IPS-15b (cell line): ENCODE data around the gene TAS2R9.
"Not testable (repeated sequence)": the region's sequence is repeated elsewhere in the genome, so short reads cannot be mapped to it uniquely, and the experiment has no call there.

Experiments used
- H3K27me3 ChIP-seq: one replicate; pipeline ENCODE4 v1.6.1; 2013; ENCODE audit warnings: low read length; ENCODE audit not compliant: control insufficient read depth, insufficient read depth
- H3K36me3 ChIP-seq: one replicate; pipeline ENCODE4 v1.6.1; 2013; ENCODE audit warnings: low read length; ENCODE audit not compliant: control insufficient read depth, insufficient read depth
- H3K4me1 ChIP-seq: one replicate; pipeline ENCODE4 v1.6.1; 2013; ENCODE audit warnings: mild to moderate bottlenecking, low read length; ENCODE audit not compliant: control insufficient read depth, insufficient read depth
- H3K4me3 ChIP-seq: one replicate; pipeline ENCODE4 v1.5.1; 2013; ENCODE audit warnings: low read depth, low read length
- H3K9ac ChIP-seq: one replicate; pipeline ENCODE4 v1.6.1; 2013; ENCODE audit warnings: low read depth, mild to moderate bottlenecking, low read length
- H3K9me3 ChIP-seq: one replicate; pipeline ENCODE4 v1.6.1; 2013; ENCODE audit warnings: mild to moderate bottlenecking, low read length; ENCODE audit not compliant: control insufficient read depth, insufficient read depth

Gene TAS2R9

DNA sequence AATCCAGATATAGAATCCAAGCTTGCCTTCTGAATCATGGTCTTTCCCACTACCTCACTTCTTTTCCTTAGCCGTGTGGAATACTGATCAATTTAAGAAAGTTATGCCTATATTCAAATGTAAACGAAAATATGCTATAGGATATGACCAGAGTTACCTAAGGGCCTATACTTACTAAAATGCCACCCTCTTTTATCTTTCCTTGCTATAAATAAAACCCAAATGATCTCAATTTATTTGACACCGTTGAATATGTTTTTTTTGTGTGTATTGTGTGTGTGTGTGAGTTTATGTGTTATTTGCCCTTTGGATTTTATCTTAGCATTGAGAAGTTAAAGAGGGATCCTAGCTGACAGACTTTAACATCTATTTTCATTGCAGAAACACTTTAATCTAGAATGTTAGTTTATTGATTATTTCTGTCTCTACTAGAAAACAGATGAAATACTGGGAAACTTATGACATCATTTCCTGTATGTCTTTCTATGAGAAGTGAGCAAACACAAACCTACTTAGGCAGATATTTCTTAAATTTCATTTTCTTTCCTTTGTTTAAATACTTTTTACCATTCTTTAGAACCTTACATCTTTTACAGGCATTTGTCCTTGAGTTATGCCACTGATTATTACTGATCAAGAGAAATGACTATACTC is 2.0 kb upstream of the TAS2R9 start:
- H3K27me3 ChIP-seq, result no peaks in the 10 kb centered on the region
- H3K36me3 ChIP-seq, result no peaks in the 10 kb centered on the region
- H3K4me3 ChIP-seq, result no peak overlapping the region
- no peak overlapping the region for H3K9ac ChIP-seq
- H3K9me3 ChIP-seq, result no peaks in the 10 kb centered on the region
- H3K4me1 ChIP-seq, result peaks cover 6% of the 10 kb centered on the region

DNA sequence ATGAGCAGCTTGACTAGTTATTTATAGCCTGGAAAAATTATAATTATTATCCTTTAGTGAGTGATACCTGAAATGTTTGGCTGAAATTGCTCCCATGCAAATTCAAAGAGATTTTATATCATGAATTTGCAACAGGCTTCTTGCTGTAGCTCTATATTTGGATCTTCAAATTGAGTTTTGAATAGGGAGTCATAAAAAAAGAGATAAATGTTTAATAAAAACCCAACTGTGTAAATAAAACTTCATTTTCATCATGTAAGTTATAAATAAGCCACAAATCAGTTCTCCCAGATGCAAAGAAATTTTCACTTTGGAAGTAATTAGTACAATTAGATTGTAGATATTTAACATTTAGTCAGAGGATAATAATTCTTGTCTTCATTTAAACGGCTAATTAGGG is 2.8 kb downstream of the TAS2R9 start, which contains the start of gene TAS2R8:
TSS of gene TAS2R8 (minus strand) at position 101 of the 400 bp plus-strand sequence. CDS start 306 bp downstream, outside the sequence.
- no peak within 1 kb of the TSS for H3K9ac ChIP-seq
- no peaks in the 10 kb centered on the region for H3K36me3 ChIP-seq
- H3K4me1 ChIP-seq, result peaks cover 11% of the 10 kb centered on the region
- H3K9me3 ChIP-seq, result no peaks in the 10 kb centered on the region
- no peaks in the 10 kb centered on the region for H3K27me3 ChIP-seq
- H3K4me3 ChIP-seq, result no peak within 1 kb of the TSS

DNA sequence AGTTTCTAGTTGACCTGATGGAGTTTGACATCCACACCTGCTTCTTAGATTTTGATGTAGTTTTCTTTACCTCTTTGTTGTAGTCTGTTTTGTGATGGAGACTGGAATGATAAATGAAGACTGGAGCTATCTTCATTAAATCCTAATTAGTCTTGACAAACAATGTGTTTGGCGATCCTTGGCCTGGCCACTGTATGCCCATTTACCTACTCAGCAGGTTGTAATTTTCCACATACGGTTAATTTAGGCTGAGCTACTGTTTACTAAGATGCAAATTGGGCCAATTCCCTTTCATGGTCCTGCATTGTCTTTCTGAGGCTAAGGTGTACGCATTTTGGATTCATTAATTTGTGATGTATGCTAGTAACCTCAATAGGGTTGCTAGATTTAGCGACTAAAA is 7.4 kb downstream of the TAS2R9 start, which contains the start of gene TAS2R7:
TSS of gene TAS2R7 (minus strand) at position 41 of the 400 bp plus-strand sequence. CDS start 57 bp downstream, outside the sequence.
- H3K9ac ChIP-seq, result no peak within 1 kb of the TSS
- no peaks in the 10 kb centered on the region for H3K36me3 ChIP-seq
- peaks cover 12% of the 10 kb centered on the region for H3K4me1 ChIP-seq
- H3K9me3 ChIP-seq, result no peaks in the 10 kb centered on the region
- H3K4me3 ChIP-seq, result no peak within 1 kb of the TSS
- H3K27me3 ChIP-seq, result no peaks in the 10 kb centered on the region

DNA sequence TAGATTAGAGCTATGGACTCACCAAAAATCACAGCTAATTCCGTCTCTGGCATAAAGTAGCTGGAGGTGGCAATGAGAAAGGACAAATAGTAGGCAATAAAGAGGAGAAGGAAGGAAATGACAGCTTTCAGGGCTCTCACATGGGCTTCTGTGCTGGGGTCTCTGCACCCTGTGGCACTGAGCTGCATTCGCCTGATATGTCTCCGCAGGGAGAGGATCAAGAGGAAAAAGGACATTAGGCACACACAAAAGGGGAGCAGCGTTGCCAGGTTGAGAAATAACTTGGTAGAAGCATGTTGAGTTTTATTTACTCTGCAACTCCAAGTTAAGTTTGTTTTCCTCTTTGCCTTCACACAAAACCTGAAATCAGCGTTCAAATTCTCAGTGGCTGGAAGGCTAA is 8.2 kb downstream of the TAS2R9 start:
- Histone ChIP-seq H3K27me3 (no peaks in the 10 kb centered on the region), H3K36me3 (no peaks in the 10 kb centered on the region), H3K9ac (no peak overlapping the region), H3K4me1 (peaks cover 12% of the 10 kb centered on the region), H3K9me3 (no peaks in the 10 kb centered on the region), H3K4me3 (no peak overlapping the region)

DNA sequence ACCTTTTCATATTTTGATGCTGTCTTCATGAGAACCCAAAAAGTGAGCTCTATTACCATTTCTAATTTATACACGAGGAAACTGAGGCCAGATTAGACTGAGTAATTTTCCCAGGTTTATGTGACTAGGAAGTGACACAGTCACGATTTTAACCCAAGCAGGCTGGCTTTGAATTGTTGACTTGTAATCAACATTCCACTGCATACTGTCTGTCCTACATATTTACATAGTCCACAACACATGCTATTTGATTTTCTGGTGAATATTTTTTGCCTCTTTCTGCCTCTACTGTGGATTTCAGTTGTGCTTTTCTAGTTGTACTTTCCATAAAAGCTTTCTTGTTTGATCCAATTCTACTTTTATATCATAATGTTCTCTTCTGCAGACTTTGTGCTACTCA is 15.7 kb downstream of the TAS2R9 start:
- Histone ChIP-seq H3K4me3 (no peak overlapping the region), H3K9ac (no peak overlapping the region), H3K4me1 (no peaks in the 10 kb centered on the region), H3K36me3 (no peaks in the 10 kb centered on the region), H3K27me3 (no peaks in the 10 kb centered on the region), H3K9me3 (no peaks in the 10 kb centered on the region)

DNA sequence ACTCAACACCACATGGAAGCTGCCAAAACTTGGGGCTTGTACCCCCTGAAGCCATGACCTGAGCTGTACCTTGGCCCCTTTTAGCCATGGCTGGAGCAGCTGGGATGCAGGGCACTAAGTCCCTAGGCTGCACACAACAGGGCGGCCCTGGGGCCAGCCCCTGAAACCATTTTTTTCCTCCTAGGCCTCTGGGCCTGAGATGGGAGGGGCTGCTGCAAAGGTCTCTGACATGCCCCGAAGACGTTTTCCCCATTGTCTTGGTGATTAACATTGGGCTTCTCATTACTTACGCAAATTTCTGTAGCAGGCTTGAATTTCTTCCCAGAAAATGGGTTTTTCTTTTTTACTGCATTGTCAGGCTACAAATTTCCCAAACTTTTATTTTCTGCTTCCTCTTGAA is 18.2 kb downstream of the TAS2R9 start:
- not testable (repeated sequence) for H3K9me3 ChIP-seq, H3K4me1 ChIP-seq, H3K9ac ChIP-seq, H3K27me3 ChIP-seq, H3K36me3 ChIP-seq, H3K4me3 ChIP-seq

DNA sequence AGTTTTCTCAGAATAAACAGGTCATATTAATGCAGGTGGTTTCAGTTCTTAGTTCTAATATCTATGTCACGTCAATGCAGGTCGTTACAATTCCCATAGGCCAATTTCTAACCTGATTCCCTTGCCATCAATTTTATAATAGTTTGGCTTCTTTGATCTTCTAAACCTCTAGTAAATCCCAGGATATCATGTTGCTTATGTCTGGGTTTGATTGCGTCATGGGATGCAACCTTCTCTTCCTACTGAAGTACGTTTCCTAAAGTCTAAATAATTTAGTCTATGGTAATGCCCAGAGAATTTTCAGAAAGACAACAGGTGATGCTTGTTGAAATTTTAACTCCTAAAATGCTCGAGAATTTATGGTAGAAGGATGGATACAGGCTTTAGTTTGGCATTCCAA is 26.7 kb downstream of the TAS2R9 start:
- no peaks in the 10 kb centered on the region for H3K9me3 ChIP-seq
- no peaks in the 10 kb centered on the region for H3K4me1 ChIP-seq
- no peak overlapping the region for H3K9ac ChIP-seq
- H3K36me3 ChIP-seq, result no peaks in the 10 kb centered on the region
- H3K27me3 ChIP-seq, result no peaks in the 10 kb centered on the region
- H3K4me3 ChIP-seq, result no peak overlapping the region

DNA sequence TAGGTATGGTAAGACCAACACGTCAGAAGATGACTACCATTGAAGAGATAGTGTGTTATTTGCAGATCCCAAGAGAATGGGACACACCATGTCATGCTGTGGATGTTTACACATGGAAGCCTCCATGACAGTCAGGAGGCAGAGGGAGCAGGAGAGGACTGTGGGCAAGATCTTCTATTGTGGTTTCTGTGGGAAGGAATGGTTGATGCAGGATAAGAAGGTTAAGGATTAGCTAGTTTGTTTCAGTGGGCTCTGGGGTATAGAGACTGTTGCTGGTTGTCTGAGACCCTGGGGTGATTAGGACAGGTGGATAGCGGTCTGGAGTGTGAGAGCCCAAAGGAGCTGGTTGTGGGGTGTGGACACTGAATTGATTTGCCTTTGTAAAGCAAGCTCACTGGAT is 30.9 kb downstream of the TAS2R9 start:
- no peaks in the 10 kb centered on the region for H3K27me3 ChIP-seq
- H3K4me3 ChIP-seq, result no peak overlapping the region

DNA sequence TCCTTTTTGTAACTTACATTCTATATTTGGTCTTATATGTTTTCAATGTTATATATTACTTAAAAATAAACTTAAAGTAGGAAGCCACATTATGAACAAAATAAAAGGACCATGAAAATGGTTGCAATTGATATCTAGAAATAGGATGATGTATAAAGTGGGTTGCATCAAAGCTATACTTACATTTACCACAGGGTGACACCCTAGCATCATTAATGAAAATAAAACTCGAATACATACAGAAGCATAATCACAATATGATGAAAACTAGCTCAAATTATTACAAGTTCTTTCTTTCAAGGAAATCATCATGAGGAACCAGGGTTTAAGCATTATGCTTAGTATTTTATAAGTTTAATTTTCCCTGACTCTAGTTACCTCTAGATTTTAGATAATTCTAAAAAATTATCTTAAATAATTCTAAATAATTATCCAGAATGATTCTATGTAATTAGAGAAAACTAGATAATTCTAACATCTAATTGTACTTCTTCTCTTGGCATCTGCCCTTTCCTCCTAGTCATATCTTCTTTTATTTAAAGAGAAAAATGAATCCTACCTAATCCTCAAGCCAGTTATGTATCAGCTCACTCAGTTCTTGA is 38.7 kb downstream of the TAS2R9 start:
- Histone ChIP-seq H3K9ac (no peak overlapping the region), H3K4me3 (no peak overlapping the region), H3K27me3 (no peaks in the 10 kb centered on the region), H3K4me1 (no peaks in the 10 kb centered on the region), H3K9me3 (no peaks in the 10 kb centered on the region), H3K36me3 (no peaks in the 10 kb centered on the region)

More for the DNA sequence above, 30.9 kb downstream of the TAS2R9 start:
- Histone ChIP-seq H3K9ac (no peak overlapping the region), H3K36me3 (no peaks in the 10 kb centered on the region), H3K4me1 (no peaks in the 10 kb centered on the region), H3K9me3 (no peaks in the 10 kb centered on the region)

DNA sequence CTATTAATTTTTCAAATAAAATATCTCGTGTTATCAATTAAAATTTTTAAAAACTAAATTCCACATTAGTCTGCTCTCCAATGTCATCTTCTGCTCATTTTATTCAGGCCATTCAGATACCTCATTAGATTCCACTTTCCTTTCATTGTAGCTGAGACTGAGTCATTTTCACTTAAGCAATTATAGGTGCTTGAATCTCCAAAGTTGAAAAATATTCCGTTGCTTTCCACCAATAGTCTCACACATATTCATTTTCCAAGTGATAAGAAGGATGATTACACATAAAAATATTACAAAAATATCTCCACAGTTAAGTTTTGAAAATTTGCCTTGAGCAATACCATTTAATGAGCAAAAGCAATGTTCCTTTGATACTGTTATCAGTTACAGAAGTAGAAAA is 50.3 kb downstream of the TAS2R9 start:
- H3K36me3 ChIP-seq, result no peaks in the 10 kb centered on the region
- H3K4me3 ChIP-seq, result no peak overlapping the region
- H3K9ac ChIP-seq, result no peak overlapping the region
- H3K27me3 ChIP-seq, result no peaks in the 10 kb centered on the region
- H3K4me1 ChIP-seq, result no peaks in the 10 kb centered on the region
- no peaks in the 10 kb centered on the region for H3K9me3 ChIP-seq
